H9 (cell line): ENCODE measurements around the gene TOR1A. TPM values are rescaled to one million over a fixed set of nuclear protein-coding genes. Genes with fewer than 3 reads are reported as not detected.
A peak's percentile ranks its signal among the peaks of the same experiment; 100 is the strongest.

Experiments
- DNase-seq: peaks from one replicate; pipeline ENCODE4 v3.0.0-alpha.2; 2017
- H2AFZ ChIP-seq: one replicate; pipeline ENCODE4 v1.6.1; 2013; ENCODE audit warnings: mild to moderate bottlenecking, low read length, control low read depth, moderate library complexity
- H2AK5ac ChIP-seq: 2 replicates; pipeline ENCODE4 v1.6.1; 2013; ENCODE audit warnings: low read length, control low read depth, mixed read lengths; ENCODE audit not compliant: insufficient read length
- H2BK120ac ChIP-seq: one replicate; pipeline ENCODE4 v1.6.1; 2013; ENCODE audit warnings: low read depth, mild to moderate bottlenecking, low read length, control low read depth, inconsistent platforms; ENCODE audit not compliant: poor library complexity, severe bottlenecking
- H2BK12ac ChIP-seq: 2 replicates; pipeline ENCODE4 v1.6.1; 2013; ENCODE audit warnings: low read length, control low read depth, mixed read lengths, low read depth; ENCODE audit not compliant: insufficient read length
- H2BK15ac ChIP-seq: 2 replicates; pipeline ENCODE4 v1.6.1; 2013; ENCODE audit warnings: low read depth, low read length, control low read depth
- H2BK20ac ChIP-seq: one replicate; pipeline ENCODE4 v1.6.1; 2013; ENCODE audit warnings: low read depth, mild to moderate bottlenecking, low read length, control low read depth, inconsistent platforms; ENCODE audit not compliant: poor library complexity, severe bottlenecking
- H2BK5ac ChIP-seq: 2 replicates; pipeline ENCODE4 v1.6.1; 2013; ENCODE audit warnings: low read length, control low read depth, mixed read lengths; ENCODE audit not compliant: insufficient read length
- H3K14ac ChIP-seq: 2 replicates; pipeline ENCODE4 v1.6.1; 2013; ENCODE audit warnings: low read length, control low read depth; ENCODE audit not compliant: insufficient read depth
- H3K18ac ChIP-seq: 2 replicates; pipeline ENCODE4 v1.6.1; 2013; ENCODE audit warnings: low read depth, mild to moderate bottlenecking, mixed read lengths, low read length, control low read depth; ENCODE audit not compliant: insufficient read length
- H3K23ac ChIP-seq: 2 replicates; pipeline ENCODE4 v1.6.1; 2013; ENCODE audit warnings: low read length, control low read depth, mixed read lengths, low read depth; ENCODE audit not compliant: insufficient read length
- H3K23me2 ChIP-seq: 2 replicates; pipeline ENCODE4 v1.6.1; 2013; ENCODE audit warnings: low read depth, mild to moderate bottlenecking, mixed read lengths, low read length, control low read depth; ENCODE audit not compliant: insufficient read length, poor library complexity, severe bottlenecking
- H3K27ac ChIP-seq: 2 replicates; pipeline ENCODE4 v1.5.1; 2013; ENCODE audit warnings: low read length, control low read depth, mixed read lengths, low read depth; ENCODE audit not compliant: insufficient read length
- H3K27me3 ChIP-seq: 2 replicates; pipeline ENCODE4 v1.6.1; 2013; ENCODE audit warnings: low read length, control low read depth, inconsistent platforms; ENCODE audit not compliant: insufficient read depth
- H3K4ac ChIP-seq: 2 replicates; pipeline ENCODE4 v1.6.1; 2013; ENCODE audit warnings: low read depth, mild to moderate bottlenecking, control low read depth, inconsistent platforms, low read length, moderate library complexity
- H3K4me1 ChIP-seq: 2 replicates; pipeline ENCODE4 v1.6.1; 2013; ENCODE audit warnings: low read length, control low read depth, inconsistent platforms; ENCODE audit not compliant: insufficient read depth
- H3K4me2 ChIP-seq: 2 replicates; pipeline ENCODE4 v1.6.1; 2013; ENCODE audit warnings: low read length, control low read depth, mixed read lengths; ENCODE audit not compliant: insufficient read length, insufficient read depth
- H3K56ac ChIP-seq: 2 replicates; pipeline ENCODE4 v1.6.1; 2013; ENCODE audit warnings: low read depth, mild to moderate bottlenecking, mixed read lengths, low read length, control low read depth; ENCODE audit not compliant: insufficient read length
- H3K79me1 ChIP-seq: 2 replicates; pipeline ENCODE4 v1.6.1; 2013; ENCODE audit warnings: low read depth, mild to moderate bottlenecking, moderate library complexity, low read length, control low read depth, inconsistent platforms; ENCODE audit not compliant: insufficient read depth, poor library complexity, severe bottlenecking
- H3K79me2 ChIP-seq: 2 replicates; pipeline ENCODE4 v1.6.1; 2013; ENCODE audit warnings: low read length, control low read depth, inconsistent platforms; ENCODE audit not compliant: insufficient read depth
- H3K9ac ChIP-seq: 2 replicates; pipeline ENCODE4 v1.6.1; 2013; ENCODE audit warnings: low read length, control low read depth, mixed read lengths; ENCODE audit not compliant: insufficient read length; ENCODE audit errors: extremely low read depth
- H3K9me3 ChIP-seq: one replicate; pipeline ENCODE4 v1.6.1; 2013; ENCODE audit warnings: low read depth, low read length, inconsistent platforms; ENCODE audit not compliant: control insufficient read depth
- H3T11ph ChIP-seq: one replicate; pipeline ENCODE4 v1.6.1; 2013; ENCODE audit warnings: mild to moderate bottlenecking, low read length, control low read depth, inconsistent platforms
- H4K20me1 ChIP-seq: one replicate; pipeline ENCODE4 v1.6.1; 2013; ENCODE audit not compliant: control insufficient read depth, insufficient read length, insufficient read depth
- H4K5ac ChIP-seq: 2 replicates; pipeline ENCODE4 v1.6.1; 2013; ENCODE audit warnings: low read depth, mild to moderate bottlenecking, mixed read lengths, low read length, control low read depth; ENCODE audit not compliant: insufficient read length
- H4K8ac ChIP-seq: replicated peaks from 2 replicates; pipeline ENCODE4 v1.6.1; 2013; ENCODE audit warnings: low read length, control low read depth, mixed read lengths, low read depth; ENCODE audit not compliant: insufficient read length
- H4K91ac ChIP-seq: 2 replicates; pipeline ENCODE4 v1.6.1; 2013; ENCODE audit warnings: low read depth, mild to moderate bottlenecking, moderate library complexity, mixed read lengths, low read length, control low read depth; ENCODE audit not compliant: insufficient read length
- H3K27ac Mint-ChIP-seq, 3 experiments: 2 replicates in 2 of 3; 3 replicates in 1 of 3; pipeline ENCODE4 v1.8.0; 2020 to 2021; ENCODE audit warnings: mixed read lengths in 3 of 3, mild to moderate bottlenecking in 1 of 3, moderate library complexity in 1 of 3
- H3K27me3 Mint-ChIP-seq: 2 replicates; pipeline ENCODE4 v1.8.0; 2021; ENCODE audit warnings: low read depth, mild to moderate bottlenecking, moderate library complexity, mixed read lengths
- H3K36me3 Mint-ChIP-seq, 3 experiments: 2 replicates in 2 of 3; 3 replicates in 1 of 3; pipeline ENCODE4 v1.8.0; 2020 to 2021; ENCODE audit warnings: low read depth in 3 of 3, mixed read lengths in 3 of 3; ENCODE audit not compliant: insufficient read depth in 1 of 3
- H3K4me1 Mint-ChIP-seq, 2 experiments: 2 replicates each; pipeline ENCODE4 v1.8.0; 2020; ENCODE audit warnings: mixed read lengths in 2 of 2
- H3K4me3 Mint-ChIP-seq, 2 experiments: 2 replicates in 1 of 2; 3 replicates in 1 of 2; pipeline ENCODE4 v1.8.0; 2020 to 2021; ENCODE audit warnings: mild to moderate bottlenecking in 2 of 2, mixed read lengths in 2 of 2, moderate library complexity in 1 of 2
- H3K9me3 Mint-ChIP-seq, 2 experiments: 2 replicates in 1 of 2; 3 replicates in 1 of 2; pipeline ENCODE4 v1.8.0; 2020; ENCODE audit warnings: mild to moderate bottlenecking in 2 of 2, mixed read lengths in 2 of 2, moderate library complexity in 1 of 2
- CTCF ChIP-seq: fragments of 200-600 bp; sonication (generic); conservative IDR thresholded peaks from 3 replicates; pipeline ENCODE4 v1.8.0; 2021; ENCODE audit warnings: antibody characterized with exemption, mild to moderate bottlenecking
- WGBS: extraction: QIAGEN DNeasy Blood & Tissue Kit; methylation state at CpG from one replicate; pipeline ENCODE4 v1.1.7; 2013; ENCODE audit warnings: missing lambda C conversion rate, low lambda C conversion rate, mixed read lengths; ENCODE audit not compliant: insufficient read length; ENCODE audit errors: extremely low coverage; 5-methylcytosine and 5-hydroxymethylcytosine counted together
- total RNA-seq: library from RNA; stranded (reverse); gene quantifications from 2 replicates; pipeline ENCODE4 v1.2.1, GENCODE V29; 2021

TOR1A gene
- total RNA-seq, 1 experiment from 2014 or later: 60.1 TPM

GRCh38 chr9:129853614-129854013, 29.7 kb upstream of the TOR1A start:
- Histone ChIP-seq H2AK5ac (no peak overlapping the region), H3K79me1 (no peaks in the 10 kb centered on the region), H2AFZ (no peak overlapping the region), H4K8ac (no peak overlapping the region), H3K9me3 (no peaks in the 10 kb centered on the region), H3T11ph (no peak overlapping the region), H4K5ac (no peak overlapping the region), H3K4me2 (no peak overlapping the region), H2BK12ac (no peak overlapping the region), H3K9ac (no peak overlapping the region), H3K4me1 (no peaks in the 10 kb centered on the region), H3K56ac (no peak overlapping the region), H3K27me3 (no peaks in the 10 kb centered on the region), H3K4ac (no peak overlapping the region), H2BK20ac (no peak overlapping the region), H4K91ac (no peak overlapping the region), H3K23me2 (no peaks in the 10 kb centered on the region), H3K14ac (no peak overlapping the region), H3K23ac (no peak overlapping the region), H2BK5ac (no peak overlapping the region), H4K20me1 (no peaks in the 10 kb centered on the region), H2BK120ac (no peak overlapping the region), H3K79me2 (no peaks in the 10 kb centered on the region), H3K27ac (no peak overlapping the region), H2BK15ac (no peak overlapping the region), H3K18ac (no peak overlapping the region)
- Mint-ChIP-seq H3K9me3 (no peaks in the 10 kb centered on the region), H3K36me3 (peaks cover 0 to 53% (median 21%) of the 10 kb centered on the region in 3 experiments; a peak in 6 of 7 replicates), H3K27ac (peak overlapping the region in 1 of 3 experiments; percentile 23; a peak in 1 of 7 replicates), H3K4me1 (no peaks in the 10 kb centered on the region), H3K4me3 (no peak overlapping the region), H3K27me3 (no peaks in the 10 kb centered on the region)
- no peak for TF ChIP-seq CTCF
- WGBS: no CpG with 5 or more reads among the region's 3 CpGs
- no peak for DNase-seq
